PC-9 (cell line): ENCODE results near the gene STK32B.

ENCODE experiments used
- CTCF ChIP-seq: fragments of 200-600 bp; sonication (generic); conservative IDR thresholded peaks from 2 replicates; pipeline ENCODE4 v1.6.1; 2017; ENCODE audit warnings: mixed run types, antibody characterized with exemption, mild to moderate bottlenecking, moderate library complexity
- EZH2 ChIP-seq: fragments of 200-600 bp; sonication (generic); IDR thresholded peaks from 2 replicates; pipeline ENCODE4 v1.8.0; 2017; ENCODE audit warnings: antibody characterized with exemption, low read depth

- TF ChIP-seq CTCF (no peak), EZH2 (no peak)
Observed at GRCh38 chr4:5020341-5020740, 30.9 kb upstream of the STK32B start.
